Globus pallidus (tissue), 1 donor: Measurements from ENCODE around the gene SLX4IP.

Source experiments
- DNase-seq: peaks from one replicate; pipeline ENCODE4 v3.0.0-alpha.2; 2015; ENCODE audit warnings: low spot score

SLX4IP gene

DNA sequence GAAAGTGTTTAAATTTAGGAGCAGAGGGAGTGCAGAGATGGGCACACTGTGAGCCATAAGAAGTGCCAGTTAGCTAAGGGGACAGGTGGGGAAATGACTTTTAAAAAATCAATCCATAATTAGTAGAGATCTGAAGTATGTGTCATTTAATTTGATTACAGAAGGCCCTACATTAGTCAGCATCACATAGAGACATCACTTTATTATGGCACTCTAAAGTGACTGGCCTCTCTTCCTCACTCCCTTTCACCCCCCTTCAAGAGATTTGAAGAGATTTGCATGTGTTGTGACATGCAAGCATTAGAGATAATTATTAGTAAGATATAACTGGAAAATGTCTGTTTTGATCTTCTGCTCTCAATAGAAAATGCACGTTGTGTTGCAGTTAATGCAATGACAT lies 86.7 kb downstream of the SLX4IP start:
- DNase-seq = no peak

DNA sequence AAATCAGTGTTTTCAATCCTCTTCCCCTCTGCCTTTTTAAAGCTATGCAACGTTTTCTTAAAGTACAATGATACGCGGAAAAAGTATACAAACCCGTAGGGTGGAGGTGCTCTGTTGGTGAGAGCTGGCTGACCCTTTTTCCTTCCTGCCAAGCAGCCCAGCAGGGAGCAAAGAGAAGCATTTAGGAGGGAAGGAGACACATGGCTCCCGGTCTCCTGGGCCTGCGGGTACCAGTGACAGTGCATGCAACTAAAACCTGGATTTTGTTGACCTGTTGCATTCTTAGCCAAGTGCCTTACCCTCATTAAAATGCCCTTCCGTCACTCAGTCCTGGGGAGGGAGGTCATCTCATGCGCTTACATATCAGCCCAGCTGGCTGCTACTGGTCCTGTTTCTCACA lies 87.2 kb downstream of the SLX4IP start:
- DNase-seq = no peak

DNA sequence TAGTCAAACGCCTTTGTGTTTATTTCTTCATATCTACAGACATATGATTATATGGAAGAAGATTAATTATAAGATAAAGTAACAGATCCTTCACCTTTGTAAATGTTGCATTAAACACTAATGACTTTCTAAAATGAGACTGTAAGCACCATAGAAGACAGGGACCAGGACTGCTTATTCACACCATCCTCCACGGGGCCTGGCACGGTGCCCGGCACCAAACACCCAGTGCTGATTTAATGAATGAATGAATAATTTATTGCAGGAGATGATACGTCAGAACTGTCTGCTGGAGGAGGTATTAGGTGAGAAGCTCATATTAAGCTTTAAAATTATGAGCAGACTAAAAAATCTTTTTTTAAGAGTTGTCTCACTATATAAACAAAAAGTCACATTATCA lies 88.3 kb downstream of the SLX4IP start:
- no peak for DNase-seq

DNA sequence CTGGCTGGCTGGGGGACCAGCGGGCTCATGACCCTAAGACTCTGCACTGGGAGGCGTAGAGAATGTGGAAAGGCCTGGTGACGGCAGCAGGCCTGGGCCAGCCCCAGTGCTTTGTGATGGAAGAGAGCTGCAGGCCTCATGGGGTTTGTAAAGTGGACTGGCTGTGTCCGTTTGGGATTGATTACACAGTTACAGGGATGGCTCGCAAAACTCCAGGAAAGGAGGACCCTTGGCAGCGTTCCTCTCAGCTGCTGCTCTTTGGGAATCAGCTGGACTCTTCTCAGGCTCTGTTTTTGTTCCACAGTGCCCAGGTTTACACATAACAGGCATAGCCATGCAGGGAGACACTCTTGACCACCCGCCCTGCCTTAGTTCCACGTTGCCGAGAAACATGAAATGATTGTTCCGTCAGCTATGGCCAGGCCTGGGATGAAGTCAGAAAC lies 89.0 kb downstream of the SLX4IP start:
- peak; percentile 47 for DNase-seq

DNA sequence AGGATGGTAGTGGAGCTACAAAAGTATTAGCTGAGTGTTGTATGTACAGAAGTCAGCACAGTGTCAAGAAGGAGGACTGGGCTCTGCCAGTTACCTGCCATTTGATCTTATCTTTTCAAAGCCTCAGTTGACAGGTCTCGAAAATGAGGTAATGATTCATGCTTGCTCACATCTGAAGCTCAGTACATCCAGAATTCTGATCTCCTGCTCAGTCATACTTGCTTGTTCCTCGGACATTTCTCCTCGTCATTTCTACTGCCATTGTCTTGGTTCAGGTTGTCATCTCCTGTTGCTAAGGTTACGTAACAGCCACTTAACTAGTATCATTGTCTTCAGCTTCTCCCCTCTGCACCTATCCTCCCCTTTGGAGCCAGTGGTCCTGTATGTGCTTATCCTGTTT lies 89.5 kb downstream of the SLX4IP start:
- DNase-seq = no peak

DNA sequence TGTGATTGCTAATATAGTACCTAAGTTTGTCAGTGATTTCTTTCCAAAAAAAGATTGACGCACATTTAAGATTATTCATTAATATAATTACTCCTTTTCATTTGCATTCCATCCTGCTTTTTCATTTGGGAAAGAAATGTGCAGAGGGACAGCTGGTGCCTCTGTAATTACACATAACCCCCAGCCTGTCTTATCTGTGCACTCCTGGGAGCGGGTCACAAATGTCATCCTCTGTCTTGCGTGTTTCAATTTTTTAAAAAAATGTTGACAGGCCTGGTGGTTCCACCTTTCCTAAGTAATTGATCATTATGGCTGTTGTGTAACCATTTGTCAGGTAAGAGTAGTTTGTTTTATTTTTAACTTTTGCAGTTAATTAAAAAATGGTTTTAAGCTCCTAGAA lies 92.7 kb downstream of the SLX4IP start:
- DNase-seq = no peak

DNA sequence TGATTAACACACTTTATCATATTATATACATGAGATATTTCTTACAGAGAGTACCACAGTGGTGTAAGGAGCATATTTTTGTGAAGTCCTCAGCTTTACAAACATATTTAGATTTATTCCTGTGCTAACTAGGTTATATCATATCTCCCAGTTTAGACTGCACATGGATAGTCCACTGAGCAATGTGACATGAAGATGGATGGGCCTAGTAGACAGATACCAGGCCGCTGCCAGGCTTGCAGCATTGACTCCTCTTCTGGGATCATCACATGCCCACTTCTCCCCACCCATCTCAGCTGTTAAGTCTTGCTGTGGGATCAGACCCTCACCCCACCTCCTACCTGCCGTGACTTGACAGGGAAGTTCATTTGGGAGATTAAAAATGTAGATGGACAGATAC lies 95.8 kb downstream of the SLX4IP start:
- DNase-seq = no peak

DNA sequence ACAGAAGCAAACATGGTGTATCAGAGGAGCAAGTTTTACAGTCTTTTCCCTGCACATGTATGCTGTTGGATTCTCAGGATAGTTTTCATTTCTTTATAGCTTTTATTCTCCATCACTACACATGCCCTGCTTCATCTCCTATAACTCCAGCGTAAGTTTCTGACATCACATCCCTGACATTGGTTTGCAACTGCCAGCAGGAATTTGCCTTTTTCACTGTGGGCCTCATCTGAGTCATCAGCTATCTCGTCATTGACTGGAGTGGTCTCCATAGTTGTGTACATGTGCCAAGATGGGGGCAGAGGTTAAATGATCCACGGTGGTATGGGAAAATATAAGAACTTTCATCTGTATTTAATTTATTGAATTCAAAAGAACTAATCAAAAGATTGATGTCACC lies 96.7 kb downstream of the SLX4IP start:
- DNase-seq = no peak

DNA sequence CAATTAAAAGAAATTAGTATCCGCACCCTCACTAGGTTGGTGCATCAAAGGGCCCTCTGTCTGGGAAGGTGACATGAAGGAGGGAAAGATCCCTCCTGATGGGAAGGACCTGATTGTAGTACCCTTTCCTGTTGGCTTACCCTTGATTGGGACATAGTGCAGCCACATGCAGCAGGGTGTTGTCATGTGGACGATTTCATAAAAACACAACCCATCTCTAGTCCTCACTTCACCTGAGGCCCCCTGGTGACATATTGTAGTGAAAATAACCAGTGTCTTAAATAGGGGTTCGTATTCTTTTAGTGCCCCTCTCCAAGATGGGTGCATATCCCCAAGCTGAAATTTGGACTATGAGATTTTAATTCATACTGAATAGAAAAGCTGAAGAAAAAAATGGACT lies 97.3 kb downstream of the SLX4IP start:
- no peak for DNase-seq

DNA sequence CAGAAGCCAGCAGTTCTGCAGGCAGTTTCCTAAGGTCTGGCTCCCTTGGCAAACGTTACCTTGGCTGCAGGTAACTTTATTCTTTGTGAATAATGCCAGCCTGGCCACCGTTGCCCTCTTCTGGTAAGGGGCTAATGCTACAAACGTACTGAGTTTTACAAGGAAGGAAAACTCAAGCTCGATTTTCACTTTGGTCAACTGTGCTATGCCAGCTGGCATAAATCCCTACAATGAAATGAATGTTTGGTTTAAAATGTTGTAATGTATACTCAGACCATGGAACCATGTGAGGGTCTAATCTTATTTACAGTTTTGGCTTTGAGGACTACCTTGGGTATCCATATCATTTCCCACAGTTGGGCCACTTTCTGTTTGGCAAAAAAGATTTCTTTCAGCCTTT lies 101.4 kb downstream of the SLX4IP start:
- DNase-seq = no peak

DNA sequence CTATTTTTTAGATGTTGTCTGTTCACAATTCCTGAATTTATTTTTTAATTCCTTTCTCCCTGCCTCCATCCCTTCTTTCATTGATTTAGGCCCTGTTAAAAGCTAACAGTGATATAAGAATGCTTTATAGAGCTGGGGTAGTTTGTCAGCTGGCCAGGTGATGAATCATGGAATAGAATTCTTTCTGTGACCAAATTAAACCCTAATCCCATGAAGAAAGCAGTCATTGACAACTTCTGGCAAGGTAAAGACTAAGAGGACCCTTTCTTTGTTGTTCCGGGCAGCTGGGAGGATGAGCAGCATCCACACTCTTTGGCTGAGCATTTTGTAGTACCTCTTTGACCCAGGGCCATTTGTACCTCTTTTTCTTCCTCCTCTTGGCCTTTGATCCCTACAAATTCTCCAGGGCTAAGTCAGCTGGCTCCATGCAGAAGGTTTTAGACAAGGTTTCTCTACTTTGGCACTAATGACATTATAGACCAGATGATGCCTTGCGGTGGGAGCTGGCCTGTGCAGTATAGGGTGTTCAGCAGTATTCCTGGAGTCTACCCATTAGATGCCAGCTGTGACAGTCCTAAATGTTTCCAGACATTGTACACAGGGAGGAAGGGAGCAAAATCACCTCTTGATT lies 102.9 kb downstream of the SLX4IP start:
- DNase-seq = no peak

DNA sequence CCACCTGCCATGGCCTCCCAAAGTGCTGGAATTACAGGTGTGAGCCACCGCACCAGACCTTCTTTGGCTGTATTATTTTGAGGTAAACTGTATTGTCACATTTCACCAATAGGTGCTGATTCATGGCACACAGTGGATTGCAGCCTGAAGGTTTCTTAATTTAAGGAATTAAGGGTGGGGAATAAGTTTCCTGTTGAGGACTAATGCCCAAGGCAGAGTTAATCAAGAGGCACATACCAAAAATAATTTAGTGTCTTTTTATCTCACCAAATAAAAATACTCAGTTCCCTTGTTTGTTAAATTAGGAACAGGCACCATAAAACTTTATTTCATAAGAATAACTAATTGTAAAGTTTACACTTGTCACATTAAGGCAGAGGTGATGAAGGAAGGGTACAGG lies 103.7 kb downstream of the SLX4IP start:
- no peak for DNase-seq

DNA sequence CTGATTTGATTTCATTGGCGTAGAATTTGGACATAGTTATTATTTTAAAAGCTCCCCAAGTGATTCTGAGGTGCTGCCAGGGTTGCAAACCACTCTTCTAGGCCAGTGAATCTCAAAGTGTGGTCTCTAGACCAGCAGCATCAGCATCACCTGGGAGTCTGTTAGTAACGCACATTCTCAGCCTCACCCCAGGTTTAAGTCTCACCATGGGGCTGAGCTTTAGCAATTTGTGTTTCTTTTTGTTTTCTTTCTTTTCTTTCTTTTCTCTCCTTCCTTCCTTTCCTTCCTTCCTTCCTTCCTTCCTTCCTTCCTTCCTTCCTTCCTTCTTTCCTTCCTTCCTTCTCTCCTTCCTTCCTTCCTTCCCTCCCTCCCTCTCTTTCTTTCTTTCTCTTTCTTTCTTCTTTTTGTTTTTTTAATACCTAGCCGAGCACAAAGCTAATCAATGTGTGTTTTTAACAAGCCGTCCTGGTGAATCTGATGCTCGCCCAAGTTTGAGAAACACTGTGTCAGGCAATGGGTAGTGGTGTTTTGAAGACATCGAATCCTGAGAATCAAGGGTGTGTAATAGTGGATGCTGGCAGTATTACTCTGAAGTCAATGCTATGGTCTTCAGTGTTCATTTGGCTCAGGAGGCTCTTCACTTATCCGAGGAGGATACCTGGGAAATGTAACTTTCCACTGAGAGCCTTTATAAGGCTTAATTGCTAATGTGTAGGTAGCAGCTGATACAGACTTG lies 104.9 kb downstream of the SLX4IP start:
- no peak for DNase-seq

DNA sequence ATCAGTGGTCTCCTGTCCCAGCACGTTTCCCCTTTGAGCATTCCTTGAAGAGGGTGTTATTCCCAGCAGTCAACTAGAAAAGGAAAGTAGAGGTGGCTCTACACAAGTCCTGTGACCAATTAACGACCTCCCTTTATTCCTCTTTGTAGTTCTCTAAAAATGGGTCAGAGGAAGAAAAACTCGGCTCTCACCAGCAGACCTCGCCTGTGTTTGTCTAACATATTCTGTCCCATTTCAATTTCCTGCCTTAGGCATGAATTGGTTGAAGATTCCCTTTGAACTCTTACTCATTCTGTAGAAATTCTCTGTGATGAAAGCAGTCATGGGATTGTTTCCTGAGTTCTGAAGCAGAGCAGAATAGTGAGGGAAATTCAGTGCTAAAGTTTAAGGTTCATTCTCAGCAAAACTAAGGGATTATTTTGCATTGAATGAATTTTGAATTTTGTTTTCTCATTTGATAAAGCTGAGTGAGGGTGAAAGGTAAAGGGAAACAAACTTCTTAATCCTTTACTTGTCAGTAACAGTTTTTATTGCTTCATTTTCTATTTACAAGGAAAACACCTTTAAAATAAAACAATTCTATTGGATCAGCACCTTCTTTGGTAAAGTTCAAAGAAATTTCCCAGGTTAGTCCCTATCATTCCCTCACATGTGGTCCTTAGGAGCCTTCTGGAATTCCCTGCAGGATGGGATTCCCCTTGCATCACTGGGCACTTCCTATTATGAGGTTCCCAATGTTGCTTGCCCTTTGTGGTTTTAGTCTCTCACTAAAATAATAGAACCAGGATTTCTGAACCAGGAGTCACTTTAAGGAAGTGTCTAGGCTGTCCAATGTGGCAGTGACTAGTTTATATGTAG lies 105.8 kb downstream of the SLX4IP start:
- DNase-seq = peak; percentile 14

DNA sequence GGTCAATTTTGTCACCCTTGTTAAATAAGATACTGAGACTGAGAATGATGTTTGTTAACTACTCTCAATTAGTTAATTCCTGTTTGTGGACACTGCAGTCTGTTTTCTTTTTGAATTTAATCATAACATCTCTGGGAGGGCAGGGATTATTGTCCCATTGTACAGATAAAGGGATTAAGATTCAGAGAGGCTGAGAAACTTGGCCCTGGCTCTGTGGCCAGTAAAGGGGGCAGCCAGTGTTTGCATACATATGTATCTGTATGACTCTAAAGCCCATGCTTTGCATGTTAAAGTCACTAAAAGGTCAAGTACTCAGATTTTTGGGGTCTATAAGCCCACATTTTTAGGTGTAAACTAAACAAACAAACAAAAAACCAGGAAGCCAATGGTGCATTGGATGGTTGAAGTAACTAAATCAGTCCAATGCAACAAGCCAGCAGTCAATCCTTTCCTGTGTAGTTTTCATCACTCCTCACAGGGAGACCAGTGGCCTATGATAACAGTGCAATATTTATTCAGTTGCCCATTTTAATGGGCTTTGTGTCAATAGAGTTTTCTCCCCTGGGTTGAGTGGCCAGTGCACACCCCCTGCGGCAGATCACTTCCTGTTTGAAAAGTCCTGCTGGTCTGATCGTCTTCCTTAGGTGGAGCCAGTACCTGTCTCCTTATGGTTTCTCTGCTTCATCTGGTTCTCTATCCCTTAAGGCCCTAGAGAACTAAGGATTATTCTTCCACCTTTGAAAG lies 106.7 kb downstream of the SLX4IP start:
- no peak for DNase-seq

DNA sequence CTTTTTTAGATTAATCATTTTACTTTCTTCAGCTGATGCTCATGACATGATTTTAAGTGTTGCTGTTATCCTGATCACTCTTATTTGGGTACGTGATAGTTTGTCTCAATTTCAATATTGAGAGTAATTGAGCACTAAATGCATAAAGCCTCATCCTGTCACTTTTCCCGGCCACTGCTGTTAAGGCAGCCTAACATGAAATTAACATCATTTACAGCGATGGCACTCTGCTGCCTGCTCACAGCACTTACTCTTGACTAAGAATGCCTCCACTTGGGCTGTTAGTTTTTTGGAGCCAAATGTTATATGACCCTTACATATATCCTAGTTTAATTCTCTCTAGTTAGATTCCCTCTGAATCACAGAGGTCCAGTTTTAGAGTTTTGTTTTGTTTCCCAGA lies 107.3 kb downstream of the SLX4IP start:
- DNase-seq = no peak

DNA sequence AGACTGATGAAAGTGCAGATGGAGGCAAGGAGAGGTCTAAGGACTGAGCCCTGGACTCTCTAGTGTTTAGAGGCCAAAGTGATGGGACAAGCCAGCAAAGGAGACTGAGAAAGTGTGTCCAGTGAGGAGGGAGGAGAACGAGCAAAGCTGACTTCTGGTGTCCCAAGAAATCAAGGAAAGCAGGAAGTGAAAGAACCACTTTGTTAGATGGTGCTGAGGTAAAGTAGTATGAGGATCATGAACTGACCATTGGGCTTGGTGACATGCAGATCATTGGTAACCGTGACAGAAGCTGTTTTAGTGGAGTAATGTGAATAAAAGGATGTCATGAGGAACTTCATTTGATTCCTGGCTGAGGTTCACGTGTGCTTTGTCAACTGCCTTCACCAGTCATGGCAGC lies 108.4 kb downstream of the SLX4IP start:
- DNase-seq = no peak

DNA sequence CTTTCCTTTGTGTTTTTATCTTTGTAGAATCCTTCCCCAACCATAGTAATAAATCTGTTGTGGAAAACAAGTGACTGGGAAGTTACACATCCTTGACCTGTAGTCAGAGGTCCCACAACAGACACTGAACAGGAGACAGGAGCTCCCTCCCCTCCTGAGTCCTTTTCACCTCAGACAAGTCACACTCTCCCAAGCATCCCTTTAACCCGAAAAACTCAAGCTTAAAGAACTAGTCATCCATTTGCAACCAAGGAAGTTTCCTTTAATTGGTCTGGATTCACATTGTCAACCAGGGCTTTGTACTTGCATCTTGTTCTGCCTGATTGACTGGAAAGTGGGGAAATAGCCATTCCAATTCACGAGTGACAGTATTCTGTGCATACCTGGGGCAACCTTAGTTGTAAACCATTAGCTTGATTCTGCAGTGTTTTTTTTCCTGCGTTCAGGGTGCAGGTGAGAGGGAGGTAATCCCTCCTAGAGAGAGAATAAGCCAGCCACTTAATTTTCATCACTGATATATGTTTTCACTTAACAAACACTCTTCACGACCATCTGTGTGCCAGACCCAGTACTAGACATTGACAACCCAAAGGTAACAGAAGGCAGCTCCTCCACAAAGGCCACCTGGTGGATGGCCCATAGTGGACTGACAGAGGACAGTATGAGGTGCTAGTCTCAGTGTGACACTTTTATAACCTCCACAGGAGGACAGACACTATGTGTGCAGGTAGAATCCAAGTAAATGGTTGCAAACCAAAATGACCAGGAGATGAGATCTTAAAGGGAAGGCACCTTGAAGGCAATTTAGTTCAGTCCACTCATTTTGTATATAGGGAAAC lies 112.4 kb downstream of the SLX4IP start:
- no peak for DNase-seq

DNA sequence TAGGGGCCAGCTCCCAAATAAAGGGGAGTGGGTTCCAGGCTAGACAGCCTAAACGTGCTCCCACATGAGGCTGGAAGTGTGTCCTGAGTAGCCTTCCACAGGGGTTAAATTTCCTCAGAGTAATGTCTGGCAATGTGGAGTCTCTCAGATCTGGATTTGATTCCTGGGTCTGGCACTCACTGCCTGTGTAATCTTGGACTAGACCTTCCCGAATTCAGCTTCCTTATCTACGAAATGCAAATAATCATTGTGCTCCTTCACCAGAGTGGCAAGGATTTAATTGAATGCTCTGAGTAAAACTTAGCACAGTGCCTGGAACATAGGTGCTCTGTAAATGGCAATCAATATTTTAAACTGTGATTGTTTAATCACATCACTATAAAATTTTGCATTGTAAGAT lies 114.4 kb downstream of the SLX4IP start:
- no peak for DNase-seq

DNA sequence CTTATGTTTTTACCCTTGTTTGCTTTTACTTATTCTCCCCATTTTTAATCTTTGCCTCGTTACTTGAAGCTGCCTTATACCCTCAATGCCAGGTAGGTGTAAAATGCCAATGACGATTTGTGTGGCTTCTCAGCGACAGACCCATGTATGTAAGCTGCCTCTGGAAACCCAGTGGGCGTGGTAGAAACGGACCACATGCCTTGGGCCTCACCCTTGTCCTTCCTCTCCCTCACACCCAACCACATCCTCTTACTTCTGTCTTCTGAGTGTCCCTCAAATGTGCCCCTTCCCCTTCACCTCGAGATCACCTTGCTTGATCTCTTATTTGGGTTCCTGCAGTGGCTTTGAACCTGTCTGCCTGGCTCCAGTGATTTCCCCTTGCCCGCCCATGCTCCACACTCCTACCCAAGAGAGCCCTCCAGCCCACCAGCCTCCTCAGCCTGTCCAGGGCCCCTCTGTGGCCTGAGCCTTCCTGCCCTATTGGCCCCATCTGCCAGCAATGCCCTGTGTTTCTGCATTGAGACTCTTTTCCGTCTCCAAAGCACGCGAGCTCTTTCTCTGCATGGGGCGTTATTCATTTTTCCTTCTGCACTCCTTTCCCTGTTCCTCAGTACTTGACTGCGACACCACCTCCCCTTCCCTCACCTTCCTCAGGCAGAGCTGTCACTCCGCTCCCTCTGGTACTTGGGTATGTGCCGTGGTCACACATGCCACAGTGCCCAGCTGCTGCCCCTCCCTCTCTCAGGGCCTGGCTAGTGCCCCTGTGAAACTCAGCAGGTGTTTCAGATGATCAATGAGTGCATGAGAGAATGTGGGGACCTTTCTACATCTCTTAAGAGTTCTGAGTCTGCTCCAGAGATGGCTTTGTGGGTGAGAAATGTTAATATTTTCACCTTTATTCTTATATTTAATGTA lies 115.4 kb downstream of the SLX4IP start:
- DNase-seq = no peak
